GM18907 (cell line): ENCODE data around the gene APPBP2.
"Not testable (repeated sequence)": the region's sequence is repeated elsewhere in the genome, so short reads cannot be mapped to it uniquely, and the experiment has no call there.

Experiments used
- ATAC-seq: cut with Tn5 transposase; IDR thresholded peaks from one replicate; pipeline ENCODE4 v1.9.1; 2021; ENCODE audit warnings: mild to moderate bottlenecking, moderate library complexity; ENCODE audit not compliant: unreplicated experiment

Gene APPBP2

DNA sequence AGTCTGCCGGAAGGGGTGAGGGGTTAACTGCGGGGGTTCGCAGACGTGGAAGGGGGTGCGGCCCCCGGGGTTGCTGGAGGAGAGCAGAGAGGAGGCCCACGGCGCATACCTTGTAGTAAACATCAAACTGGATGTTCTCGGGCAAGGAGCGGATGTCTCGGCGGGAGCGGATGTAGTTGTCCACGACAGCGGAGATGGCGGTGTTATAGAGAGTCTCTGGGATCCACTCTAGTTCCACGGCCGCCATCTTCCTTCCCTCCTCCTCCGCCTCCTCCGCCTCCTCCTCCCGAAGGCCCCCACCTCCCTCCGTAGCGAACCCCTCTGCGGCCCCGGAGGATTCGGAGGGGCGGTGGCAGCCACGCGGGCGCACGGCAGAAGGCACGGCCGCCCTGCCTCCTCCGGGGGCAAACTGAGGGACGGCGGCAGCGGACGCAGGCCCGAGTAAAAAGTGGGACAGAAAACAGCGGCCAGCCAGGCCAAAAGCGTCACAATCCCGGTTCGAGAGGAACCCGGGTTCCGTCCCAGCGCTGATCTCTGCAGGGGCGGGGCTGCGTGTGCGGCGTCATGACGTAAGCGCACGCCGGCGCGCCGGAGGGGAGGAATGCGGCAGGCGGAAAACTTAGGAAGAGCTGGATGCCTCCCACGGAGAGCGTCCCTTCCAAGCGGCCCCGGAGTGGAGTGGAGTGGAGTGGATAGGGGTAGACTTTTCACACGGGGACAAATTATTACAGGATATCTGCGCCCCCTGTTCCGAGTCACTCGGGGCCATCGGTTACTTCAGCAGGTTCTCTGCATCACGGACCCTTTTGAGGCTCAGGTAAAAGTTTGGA, at the start of gene APPBP2:
TSS of gene APPBP2 (minus strand) at position 558 of the 830 bp plus-strand sequence. CDS start at position 247, 311 bp downstream.
- peak; percentile 90 for ATAC-seq

GRCh38 chr17:60573236-60574051, 47.4 kb upstream of the APPBP2 start:
- no peak for ATAC-seq

DNA sequence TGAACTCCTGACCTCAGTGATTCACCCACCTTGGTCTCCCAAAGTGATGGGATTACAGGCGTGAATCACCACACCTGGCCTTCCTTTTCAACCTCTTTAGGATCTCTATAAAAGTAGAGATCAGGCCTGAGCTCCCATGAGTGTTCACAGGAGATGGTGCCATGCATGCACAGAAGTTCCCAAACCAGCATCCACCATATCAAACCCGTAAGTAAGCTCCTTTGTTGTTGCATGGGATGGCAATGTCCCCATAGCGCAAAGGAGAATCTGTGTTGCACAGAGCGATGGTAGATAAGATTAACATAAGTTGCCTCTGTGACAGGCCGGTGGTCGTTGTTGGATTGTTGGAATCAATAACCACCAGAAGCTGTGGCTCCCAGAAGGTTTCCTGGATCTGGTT, 39.2 kb upstream of the APPBP2 start:
- no peak for ATAC-seq

DNA sequence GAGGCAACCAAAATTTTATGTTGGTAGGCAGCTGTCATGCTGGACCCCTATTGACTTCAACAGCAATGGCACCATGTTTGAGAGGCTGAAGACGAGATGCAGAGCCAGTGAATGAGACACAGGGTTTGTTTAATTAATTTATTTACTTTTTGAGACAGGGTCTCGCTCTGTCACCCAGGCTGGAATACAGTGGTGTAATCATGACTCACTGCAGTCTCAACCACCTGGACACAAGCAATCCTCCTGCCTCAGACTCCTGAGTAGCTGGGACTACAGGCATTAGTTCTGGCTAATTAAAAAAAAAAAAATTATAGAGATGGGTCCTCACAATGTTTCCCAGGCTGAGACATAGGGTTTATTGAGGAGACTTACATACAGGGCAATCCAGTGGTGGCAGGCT, 37.7 kb upstream of the APPBP2 start:
- ATAC-seq: no peak

GRCh38 chr17:60562421-60562820, 36.4 kb upstream of the APPBP2 start:
- no peak for ATAC-seq

DNA sequence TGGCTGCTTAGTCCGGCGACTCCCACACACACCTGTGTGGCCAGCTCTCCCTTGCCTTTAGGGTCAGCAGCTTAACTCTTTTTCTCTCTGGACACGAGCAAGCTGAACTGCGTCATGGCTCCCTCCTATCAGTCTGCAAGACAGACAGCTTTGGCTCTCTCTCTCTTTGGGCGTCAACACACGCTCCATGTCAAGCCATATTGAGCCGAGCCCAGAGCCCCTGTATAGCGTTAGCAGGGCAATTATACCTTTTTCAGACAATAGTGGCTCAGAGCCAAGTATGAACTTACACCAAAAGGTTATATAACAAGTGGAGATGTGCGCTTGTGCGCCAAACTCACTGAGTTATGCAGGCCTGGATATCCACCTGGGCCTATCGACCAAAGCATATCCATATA, 34.8 kb upstream of the APPBP2 start:
- no peak for ATAC-seq

DNA sequence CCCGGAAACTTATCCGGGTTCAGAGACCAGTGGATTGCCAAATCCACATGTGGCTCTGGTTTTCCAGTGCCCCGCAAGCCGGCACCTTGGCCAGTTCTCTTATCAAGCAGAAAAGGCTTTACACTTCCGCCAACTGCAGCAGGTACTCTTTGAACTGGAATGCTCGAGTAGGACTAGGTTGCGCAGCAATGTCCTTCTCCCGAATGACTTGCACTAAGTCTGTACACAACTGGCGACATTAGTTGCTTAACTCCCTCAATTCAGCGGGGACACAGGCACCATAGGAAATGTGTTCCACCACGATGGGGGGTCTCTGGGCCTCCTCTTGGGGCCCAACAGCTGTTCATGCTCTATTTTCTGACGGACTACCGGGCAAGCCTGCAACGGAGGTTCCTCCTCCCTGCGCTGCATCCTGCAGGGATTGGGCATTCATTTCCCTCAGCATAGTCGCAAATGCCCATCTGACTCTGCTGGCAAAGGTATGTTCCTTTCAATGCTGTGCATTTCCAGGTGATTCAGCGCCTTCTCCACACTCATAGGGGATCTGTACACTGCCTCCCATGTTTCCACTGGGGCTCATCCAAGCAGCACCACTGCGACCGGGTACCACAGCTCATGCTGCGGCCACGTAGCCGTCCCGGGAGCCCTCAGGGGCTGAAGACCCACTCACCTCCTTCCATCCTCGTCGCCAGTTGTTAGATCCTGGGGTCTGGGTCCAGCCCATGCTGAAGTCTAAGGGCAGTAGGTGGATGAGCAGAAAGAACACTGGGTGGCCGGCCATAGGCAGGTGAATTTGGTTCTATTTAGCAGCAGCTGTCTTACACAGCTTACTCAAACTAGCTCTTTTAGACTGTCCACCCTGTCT, 34.2 kb upstream of the APPBP2 start:
- no peak for ATAC-seq

GRCh38 chr17:60559659-60559994, 33.6 kb upstream of the APPBP2 start:
- ATAC-seq: no peak

DNA sequence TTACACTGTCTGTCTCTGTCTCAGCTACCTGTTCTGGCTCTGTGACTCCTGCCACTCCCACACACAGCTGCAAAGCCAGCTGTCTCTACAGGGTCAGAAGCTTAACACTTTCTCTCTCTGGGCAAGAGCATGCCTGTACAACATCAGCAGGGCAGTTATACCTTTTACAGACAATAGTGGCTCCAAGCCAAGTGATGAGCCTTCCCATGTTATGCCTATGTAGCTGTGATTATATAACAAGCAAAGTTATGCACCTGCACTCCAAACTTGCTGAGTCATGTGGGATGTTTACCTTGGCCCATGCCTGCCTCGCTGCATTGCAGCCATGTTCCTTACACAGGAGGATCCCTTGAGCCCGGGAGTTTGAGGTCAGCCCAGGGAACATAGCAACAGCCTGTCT, 31.8 kb upstream of the APPBP2 start:
- ATAC-seq: no peak

DNA sequence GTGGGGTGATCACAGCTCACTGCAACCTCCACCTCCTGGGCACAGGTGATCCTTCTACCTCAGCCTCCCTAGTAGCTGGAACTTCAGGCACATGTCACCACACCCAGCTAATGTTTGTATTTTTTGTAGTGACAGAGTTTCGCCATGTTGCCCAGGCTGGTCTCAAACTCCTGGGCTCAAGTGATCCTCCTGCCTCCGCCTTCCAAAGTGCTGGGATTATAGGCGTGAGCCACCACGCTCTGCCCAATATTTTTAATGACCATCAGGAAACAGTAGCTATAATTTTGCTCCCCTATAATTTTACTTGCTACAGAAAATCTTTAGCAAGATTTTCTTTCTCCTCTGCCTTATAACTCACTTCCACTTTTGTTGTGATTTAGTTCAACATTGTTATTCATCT, 29.7 kb upstream of the APPBP2 start:
- no peak for ATAC-seq

DNA sequence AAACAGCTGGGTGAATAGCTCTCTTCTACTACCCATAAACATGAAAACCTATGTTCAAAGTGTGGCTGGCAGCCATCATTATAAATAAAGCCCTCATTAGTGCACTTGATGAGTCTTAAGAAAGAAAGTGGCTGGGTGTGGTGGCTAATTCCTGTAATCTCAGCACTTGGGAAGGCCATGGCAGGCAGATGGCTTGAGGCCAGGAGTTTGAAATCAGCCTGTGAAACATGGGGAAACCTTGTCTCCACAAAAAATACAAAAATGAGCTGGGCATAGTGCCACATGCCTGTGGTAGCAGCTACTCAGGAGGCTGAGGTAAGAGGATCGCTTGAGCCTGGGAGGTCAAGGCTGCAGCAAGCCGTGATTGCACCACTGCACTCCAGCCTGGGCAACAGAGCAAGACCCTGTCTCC, 28.3 kb upstream of the APPBP2 start:
- no peak for ATAC-seq

- not testable (repeated sequence) for ATAC-seq
These were observed 26.2 kb upstream of the APPBP2 start for GRCh38 chr17:60552255-60552654.

GRCh38 chr17:60548990-60549389, 22.9 kb upstream of the APPBP2 start:
- no peak for ATAC-seq

DNA sequence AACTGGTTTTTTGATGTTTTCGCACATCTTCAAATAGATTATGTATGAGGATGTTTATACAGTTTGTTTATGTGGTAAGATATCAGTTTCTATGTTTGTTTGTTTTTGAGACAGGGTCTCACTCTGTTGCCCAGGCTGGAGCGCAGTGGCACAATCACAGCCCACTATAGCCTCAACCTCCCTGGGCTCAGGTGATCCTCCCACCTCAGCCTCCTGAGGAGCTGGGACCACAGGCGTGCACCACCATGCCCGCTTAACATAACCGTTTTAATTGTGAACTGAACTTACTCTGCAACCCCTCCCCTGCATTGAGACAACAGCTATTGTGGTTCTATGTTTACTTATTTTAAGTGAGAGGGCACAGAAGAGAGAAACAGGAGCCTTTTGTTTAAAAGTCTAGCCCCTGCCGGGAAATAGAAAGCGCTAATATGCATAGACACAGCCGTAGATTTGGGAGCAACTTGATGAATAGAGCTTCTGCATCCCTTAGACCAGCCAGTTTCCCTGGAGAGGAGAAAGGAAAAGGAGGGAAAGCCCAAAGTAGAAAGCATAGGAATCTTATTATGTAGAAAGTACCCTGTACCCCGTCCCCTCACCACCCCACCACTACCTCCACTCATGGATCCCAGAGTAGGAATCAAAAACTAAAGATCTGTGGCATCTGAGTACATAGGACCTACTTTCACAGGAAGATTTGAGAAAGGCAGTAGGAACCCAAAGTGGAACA, 19.6 kb upstream of the APPBP2 start:
- no peak for ATAC-seq

- no peak for ATAC-seq
These were observed 16.0 kb upstream of the APPBP2 start for GRCh38 chr17:60542071-60542470.

DNA sequence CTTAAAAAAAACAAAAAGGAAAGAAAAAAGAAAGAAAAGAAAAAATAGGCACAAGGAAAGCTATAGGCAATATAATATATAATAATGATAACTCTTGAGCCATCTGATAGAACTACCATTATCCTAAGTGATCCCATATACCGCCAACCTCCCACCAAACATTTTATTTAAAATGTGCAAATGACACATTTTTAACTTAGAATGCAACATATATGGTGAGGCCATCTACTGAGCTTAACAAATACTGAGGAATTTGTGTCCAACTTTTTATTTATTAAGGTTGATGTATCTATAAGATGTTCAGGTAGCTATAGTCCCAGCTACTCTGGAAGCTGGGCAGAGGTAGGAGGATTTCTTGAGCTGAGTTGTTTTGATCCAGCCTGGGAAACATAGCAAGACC, 14.4 kb upstream of the APPBP2 start:
- ATAC-seq: no peak

- no peak for ATAC-seq
These were observed 13.8 kb upstream of the APPBP2 start for GRCh38 chr17:60539807-60540206.

- no peak for ATAC-seq
These were observed 12.7 kb upstream of the APPBP2 start for GRCh38 chr17:60538726-60539125.

- ATAC-seq: no peak
These were observed 9.6 kb upstream of the APPBP2 start for GRCh38 chr17:60535382-60536279.
